SK-N-MC (cell line): ENCODE data around the gene ATP6V1C2.

Source experiments
- EZH2 ChIP-seq: fragments of 200-600 bp; sonication (generic); IDR thresholded peaks from one replicate; pipeline ENCODE4 v1.6.1; 2017; ENCODE audit warnings: antibody characterized with exemption
- POLR2AphosphoS5 ChIP-seq: IDR thresholded peaks from 2 replicates; pipeline ENCODE4 v1.6.1; 2012; ENCODE audit warnings: mild to moderate bottlenecking, low read depth, low read length, borderline replicate concordance

DNA sequence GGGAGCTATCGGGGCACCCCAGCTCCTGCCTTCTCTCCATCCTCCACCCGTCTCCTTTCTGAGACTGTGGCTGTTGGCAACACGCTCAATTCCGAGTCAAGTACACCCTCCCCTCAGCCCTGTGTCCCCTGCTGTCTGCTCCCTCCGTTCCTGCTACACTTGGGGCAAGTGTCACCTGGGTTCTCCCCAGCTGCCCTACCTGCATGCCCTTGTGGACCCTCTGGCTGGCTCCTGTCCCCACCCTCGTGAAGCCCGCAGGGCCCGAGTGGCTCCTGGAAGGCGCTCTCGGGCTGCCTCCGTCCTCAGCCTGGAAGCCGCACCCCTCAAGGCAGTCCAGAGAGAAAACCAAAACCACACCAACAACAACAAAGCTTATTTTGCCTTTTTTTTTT, 57.3 kb downstream of the ATP6V1C2 start:
- TF ChIP-seq POLR2AphosphoS5 = no peak
- no peak for TF ChIP-seq EZH2
